ENCODE data around the gene HSPA12A. TPM values are rescaled to one million over a fixed set of nuclear protein-coding genes. Genes with fewer than 3 reads are reported as not detected.

HSPA12A gene
- total RNA-seq, 4 donors from 2014 or later, result 2.6 to 15.7 (median 6.8) TPM

GRCh38 chr10:116772909-116773705, 30.7 kb upstream of the HSPA12A start:
- TF ChIP-seq POLR2A (IDR thresholded peaks at IDR 0.05) (no peak), CTCF (IDR thresholded peaks at IDR 0.05) (no peak)
- no peaks in the 10 kb centered on the region for H3K36me3 ChIP-seq
- H3K9me3 ChIP-seq, result no peaks in the 10 kb centered on the region
- no peak overlapping the region for H3K27ac ChIP-seq
- no peak overlapping the region for H3K4me3 ChIP-seq
- DNase-seq, result no peak
- H3K4me1 ChIP-seq, result no peaks in the 10 kb centered on the region
- no peaks in the 10 kb centered on the region for H3K27me3 ChIP-seq

- H3K9me3 ChIP-seq, result no peaks in the 10 kb centered on the region
- H3K4me3 ChIP-seq, result no peak overlapping the region
- H3K27ac ChIP-seq, result no peak overlapping the region
- no peaks in the 10 kb centered on the region for H3K27me3 ChIP-seq
- H3K36me3 ChIP-seq, result no peaks in the 10 kb centered on the region
- no peak for DNase-seq
- TF ChIP-seq POLR2A (IDR thresholded peaks at IDR 0.05) (no peak), CTCF (IDR thresholded peaks at IDR 0.05) (no peak)
- H3K4me1 ChIP-seq, result peaks cover 0 to 3% (median 0%) of the 10 kb centered on the region in 4 donors
These were observed 29.7 kb upstream of the HSPA12A start for GRCh38 chr10:116771959-116772585.

GRCh38 chr10:116771101-116771958, 29.0 kb upstream of the HSPA12A start:
- Histone ChIP-seq H3K4me3 (no peak overlapping the region), H3K9me3 (no peaks in the 10 kb centered on the region), H3K27ac (peak overlapping the region in 1 of 4 donors; percentile 50), H3K36me3 (no peaks in the 10 kb centered on the region), H3K27me3 (no peaks in the 10 kb centered on the region), H3K4me1 (peaks cover 0 to 10% (median 1%) of the 10 kb centered on the region in 4 donors)
- peak in 1 of 3 donors; percentile 65 for DNase-seq
- no peak for TF ChIP-seq CTCF (IDR thresholded peaks at IDR 0.05)
- TF ChIP-seq POLR2A (IDR thresholded peaks at IDR 0.05), result no peak

GRCh38 chr10:116770281-116770680, 27.9 kb upstream of the HSPA12A start:
- DNase-seq, result no peak
- no peaks in the 10 kb centered on the region for H3K36me3 ChIP-seq
- TF ChIP-seq CTCF (IDR thresholded peaks at IDR 0.05) (no peak), POLR2A (IDR thresholded peaks at IDR 0.05) (no peak)

GRCh38 chr10:116769791-116770190, 27.4 kb upstream of the HSPA12A start:
- no peaks in the 10 kb centered on the region for H3K9me3 ChIP-seq
- no peak overlapping the region for H3K4me3 ChIP-seq
- peaks cover 0 to 10% (median 2%) of the 10 kb centered on the region in 4 donors for H3K4me1 ChIP-seq
- no peak for TF ChIP-seq POLR2A (IDR thresholded peaks at IDR 0.05)
- TF ChIP-seq CTCF (IDR thresholded peaks at IDR 0.05), result no peak
- no peak overlapping the region for H3K27ac ChIP-seq
- no peaks in the 10 kb centered on the region for H3K27me3 ChIP-seq
- no peak for DNase-seq
- H3K36me3 ChIP-seq, result no peaks in the 10 kb centered on the region

More at GRCh38 chr10:116770281-116770680, 27.9 kb upstream of the HSPA12A start:
- H3K27ac ChIP-seq, result no peak overlapping the region
- H3K27me3 ChIP-seq, result no peaks in the 10 kb centered on the region
- no peak overlapping the region for H3K4me3 ChIP-seq
- no peaks in the 10 kb centered on the region for H3K9me3 ChIP-seq
- H3K4me1 ChIP-seq, result peaks cover 0 to 10% (median 2%) of the 10 kb centered on the region in 4 donors

All from Peyer's patch (tissue), 4 donors.